ENCODE measurements around the gene CTSZ.

DNA sequence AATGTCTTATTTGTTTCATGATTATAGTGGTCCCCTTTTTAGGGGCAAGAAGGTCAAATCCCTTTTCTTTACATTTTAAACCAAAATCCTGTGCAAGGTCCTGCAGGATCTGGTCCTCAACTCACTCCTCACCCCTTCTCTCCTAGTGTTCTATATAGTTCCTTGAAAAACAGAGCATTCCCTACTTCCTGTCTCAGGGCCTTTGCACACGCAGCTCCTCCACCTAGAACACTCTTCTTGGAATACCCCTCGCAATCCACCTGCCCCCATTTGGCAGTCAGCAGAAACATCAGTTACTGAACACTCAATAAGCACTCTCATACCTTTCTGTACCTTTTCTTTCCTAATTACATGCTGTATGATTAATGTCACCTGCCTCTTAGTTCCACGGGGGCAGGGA is 28.3 kb upstream of the CTSZ start:
- TF ChIP-seq CTCF (IDR thresholded peaks at IDR 0.05): no peak
- no peak for TF ChIP-seq POLR2A (IDR thresholded peaks at IDR 0.05)
